ENCODE measurements around the gene AFDN.
"Not testable (repeated sequence)": the region's sequence is repeated elsewhere in the genome, so short reads cannot be mapped to it uniquely, and the experiment has no call there.

AFDN gene

DNA sequence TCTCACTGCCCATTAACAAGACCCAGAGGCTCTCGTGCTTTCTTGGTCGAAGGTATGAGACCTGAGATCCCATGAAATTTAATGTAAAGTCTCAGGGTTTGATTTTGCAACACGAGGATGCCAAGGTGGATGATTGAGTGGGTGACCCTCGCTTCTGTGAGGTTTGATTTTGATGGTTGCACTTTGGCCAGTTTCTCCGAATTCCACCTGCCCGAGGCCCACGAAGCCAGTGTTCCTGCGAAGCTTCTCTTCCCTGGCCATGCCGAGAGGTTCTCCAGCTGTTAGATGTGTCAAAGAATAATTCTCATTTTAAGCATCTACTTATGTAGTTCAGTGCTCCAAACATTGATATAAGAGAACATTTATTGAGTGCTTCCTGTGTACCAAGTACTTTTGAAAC is 170.9 kb downstream of the AFDN start, which contains the start of gene KIF25:
Gene KIF25, plus strand, starts transcription at position 30 of the 400 bp plus-strand sequence. CDS start 31,915 bp downstream, outside the sequence.
- no peak for DNase-seq (ENCODE audit: low spot score)

- DNase-seq (ENCODE audit: low spot score): no peak
These were observed 171.5 kb downstream of the AFDN start for GRCh38 chr6:167998215-167998614.

- DNase-seq (ENCODE audit: low spot score): no peak
These were observed 173.7 kb downstream of the AFDN start for GRCh38 chr6:168000198-168001028.

DNA sequence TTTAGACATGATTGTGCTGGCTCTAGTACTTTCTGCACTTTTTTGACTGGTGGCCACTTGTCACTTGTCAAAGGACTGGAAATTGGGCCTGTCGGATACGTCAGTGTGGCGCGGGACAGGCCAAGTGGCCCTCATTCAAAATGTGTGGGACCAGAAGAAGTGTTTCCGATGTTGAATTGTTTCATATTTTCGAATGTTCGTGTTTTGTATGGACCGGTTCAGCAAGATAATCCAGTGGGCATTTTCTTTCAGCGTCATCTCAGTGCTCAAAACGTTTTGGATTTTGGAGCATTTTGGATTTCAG is 174.3 kb downstream of the AFDN start:
- no peak for DNase-seq (ENCODE audit: low spot score)

- not testable (repeated sequence) for DNase-seq (ENCODE audit: low spot score)
These were observed 174.8 kb downstream of the AFDN start for GRCh38 chr6:168001514-168001913.

DNA sequence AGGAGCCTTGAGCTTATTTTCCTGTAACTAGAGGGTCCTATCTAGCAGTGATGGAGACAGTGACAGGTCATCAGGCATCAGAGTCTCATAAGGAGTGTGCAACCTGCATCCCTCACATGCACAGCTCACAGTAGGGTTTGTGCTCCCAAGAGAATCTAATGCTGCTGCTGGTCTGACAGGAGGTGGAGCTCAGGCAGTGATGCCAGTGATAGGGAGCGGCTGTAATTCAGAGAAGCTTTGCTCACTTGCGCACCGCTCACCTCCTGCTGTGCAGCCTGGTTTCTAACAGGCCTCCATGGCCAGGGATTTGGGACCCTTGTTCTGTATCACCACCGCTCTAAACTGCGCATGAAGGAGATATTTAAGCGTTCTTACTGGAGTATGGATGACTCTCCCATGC is 176.1 kb downstream of the AFDN start:
- DNase-seq (ENCODE audit: low spot score): no peak

GRCh38 chr6:168004023-168004422 is 177.3 kb downstream of the AFDN start:
- no peak for DNase-seq (ENCODE audit: low spot score)

GRCh38 chr6:168004945-168005344 is 178.2 kb downstream of the AFDN start:
- no peak for DNase-seq (ENCODE audit: low spot score)

GRCh38 chr6:168005796-168006195 is 179.1 kb downstream of the AFDN start:
- DNase-seq (ENCODE audit: low spot score): no peak

GRCh38 chr6:168007592-168008338 is 181.1 kb downstream of the AFDN start:
- peak; percentile 60 for DNase-seq (ENCODE audit: low spot score)

- DNase-seq (ENCODE audit: low spot score): no peak
These were observed 182.6 kb downstream of the AFDN start for GRCh38 chr6:168009331-168009730.

- no peak for DNase-seq (ENCODE audit: low spot score)
These were observed 184.6 kb downstream of the AFDN start for GRCh38 chr6:168011291-168011690.

DNA sequence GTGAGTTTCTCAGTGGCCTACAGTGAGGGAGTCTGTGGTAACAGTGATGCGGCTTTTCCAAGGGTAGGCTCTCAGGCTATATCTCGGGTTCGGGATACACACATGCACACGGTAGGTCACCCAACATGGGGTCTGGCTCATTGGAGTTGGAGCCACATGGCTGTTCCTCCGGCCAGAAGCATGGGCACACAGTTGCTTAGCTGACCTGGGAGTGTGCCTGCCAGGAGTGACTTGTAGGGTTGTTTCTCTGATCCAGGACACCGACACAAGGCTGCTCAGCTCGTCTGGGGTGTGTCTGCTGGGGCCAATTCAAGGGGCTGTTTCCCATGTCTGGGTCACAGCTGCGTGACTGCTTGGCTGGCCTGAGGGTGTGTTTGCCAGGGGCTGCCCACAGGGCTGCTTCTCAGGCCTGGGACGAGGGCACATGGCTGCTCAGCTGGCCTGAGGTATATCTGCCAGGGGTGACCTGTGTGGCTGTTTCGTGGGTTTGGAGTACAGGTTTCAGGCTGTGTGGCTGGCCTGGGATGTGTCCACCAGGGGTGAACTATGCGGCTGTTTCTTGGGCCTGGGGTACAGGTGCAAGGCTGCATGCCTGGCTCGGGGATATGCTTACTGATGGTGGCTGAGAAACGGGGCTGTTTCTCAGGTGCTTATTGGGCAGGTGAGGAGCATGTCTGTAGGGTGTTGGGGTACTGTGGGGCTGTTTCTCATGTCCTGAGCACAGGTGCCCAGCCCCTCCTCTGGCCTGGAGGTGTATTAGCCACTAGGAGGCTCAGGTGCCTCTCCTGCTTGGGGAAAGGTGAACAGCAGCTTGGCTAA is 185.9 kb downstream of the AFDN start:
- no peak for DNase-seq (ENCODE audit: low spot score)

- DNase-seq (ENCODE audit: low spot score): no peak
These were observed 186.7 kb downstream of the AFDN start for GRCh38 chr6:168013250-168013915.

DNA sequence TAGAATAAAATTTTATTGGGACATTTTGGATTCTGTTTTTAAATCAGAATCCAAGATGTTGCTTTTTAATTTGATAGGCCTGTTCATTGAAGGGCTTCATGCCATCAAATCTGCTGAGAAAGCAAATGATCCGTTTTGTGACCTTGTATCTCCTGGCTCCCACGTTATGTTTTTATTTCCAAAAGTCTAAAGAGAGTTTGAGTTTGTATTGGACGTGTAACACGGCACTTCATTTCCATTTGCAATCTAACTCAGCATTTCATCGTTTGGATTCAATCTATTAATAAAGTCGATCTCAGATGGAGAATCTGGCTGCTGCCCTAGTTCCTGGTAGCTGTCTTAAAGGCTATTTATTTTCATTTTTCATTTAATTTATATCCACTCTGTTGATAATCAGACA is 187.7 kb downstream of the AFDN start:
- no peak for DNase-seq (ENCODE audit: low spot score)

- no peak for DNase-seq (ENCODE audit: low spot score)
These were observed 188.3 kb downstream of the AFDN start for GRCh38 chr6:168015009-168015408.

DNA sequence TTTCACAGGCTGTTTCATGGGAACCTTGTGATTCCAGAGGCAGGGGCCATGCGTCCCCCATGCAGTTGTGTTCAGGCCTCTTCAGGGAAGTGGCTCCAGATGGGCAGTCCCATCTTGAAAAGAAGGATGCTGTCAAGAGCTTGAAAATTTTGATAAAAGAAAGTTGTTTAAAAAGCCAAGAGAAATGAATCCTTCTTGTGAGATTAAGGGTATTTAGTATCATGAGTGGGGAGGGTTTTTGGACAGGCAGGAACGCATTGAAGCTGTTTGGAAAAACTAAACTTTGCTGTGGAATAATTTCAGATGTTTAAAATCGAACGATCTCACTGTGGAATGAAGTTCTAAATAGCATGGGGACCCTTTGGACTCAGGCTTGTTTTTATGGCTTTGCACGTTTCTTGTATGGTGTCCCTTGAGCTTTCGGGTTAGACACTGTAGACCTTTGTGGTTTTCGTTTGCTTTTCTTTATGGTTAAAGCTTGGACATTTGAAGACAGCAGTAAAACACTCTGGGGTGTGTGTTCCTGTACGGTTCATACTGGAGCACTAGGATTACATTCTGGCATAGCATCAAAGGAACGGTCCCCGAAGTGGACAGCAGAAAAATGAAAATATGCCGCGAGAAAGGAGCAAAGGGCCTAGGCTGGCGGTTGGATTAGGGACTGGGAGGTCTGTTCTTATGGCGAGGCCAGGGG is 188.9 kb downstream of the AFDN start:
- DNase-seq (ENCODE audit: low spot score): no peak

- no peak for DNase-seq (ENCODE audit: low spot score)
These were observed 189.5 kb downstream of the AFDN start for GRCh38 chr6:168016176-168016620.

- peak; percentile 84 for DNase-seq (ENCODE audit: low spot score)
These were observed 190.2 kb downstream of the AFDN start for GRCh38 chr6:168016721-168017525.

- no peak for DNase-seq (ENCODE audit: low spot score)
These were observed 190.9 kb downstream of the AFDN start for GRCh38 chr6:168017629-168018028.
